ENCODE measurements around the gene GPR4.

- TF ChIP-seq CTCF (IDR thresholded peaks at IDR 0.05; ENCODE audit: poor library complexity, severe bottlenecking) (no peak), RAD21 (conservative IDR thresholded peaks at IDR 0.05) (no peak), EZH2 (IDR thresholded peaks at IDR 0.05; ENCODE audit: borderline replicate concordance, insufficient read depth, low read length, poor library complexity, severe bottlenecking) (no peak), MXI1 (conservative IDR thresholded peaks at IDR 0.05; ENCODE audit: poor library complexity, severe bottlenecking) (no peak), REST (IDR thresholded peaks at IDR 0.05; ENCODE audit: borderline replicate concordance) (no peak), EP300 (conservative IDR thresholded peaks at IDR 0.05; ENCODE audit: poor library complexity, severe bottlenecking) (no peak)
These were observed 12.2 kb downstream of the GPR4 start for GRCh38 chr19:45589768-45590167.
